HepG2 (cell line): ENCODE data around the gene ADAMTSL4. TPM values are rescaled to one million over a fixed set of nuclear protein-coding genes. Genes with fewer than 3 reads are reported as not detected.
A peak's percentile ranks its signal among the peaks of the same experiment; 100 is the strongest.

ENCODE experiments used
- BRD4 ChIP-seq: sonication (generic); formaldehyde crosslinking; IDR thresholded peaks from 2 replicates; pipeline ENCODE4 v1.4.0; 2020; ENCODE audit warnings: missing genetic modification reagents
- CHD2 ChIP-seq: IDR thresholded peaks from 2 replicates; pipeline ENCODE4 v1.6.1; 2011; ENCODE audit warnings: low read depth, low read length, improper control_type of control experiment
- CHD4 ChIP-seq: fragments of 200-600 bp; sonication (generic); IDR thresholded peaks from 2 replicates; pipeline ENCODE4 v1.7.0; 2017; ENCODE audit warnings: mild to moderate bottlenecking, low read length, borderline replicate concordance
- ESRRA ChIP-seq: sonication (generic); formaldehyde crosslinking; IDR thresholded peaks from 2 replicates; pipeline ENCODE4 v1.5.1; 2020; ENCODE audit warnings: mild to moderate bottlenecking, low read depth, missing genetic modification reagents
- FOSL2 ChIP-seq: sonication (generic); formaldehyde crosslinking; IDR thresholded peaks from 2 replicates; pipeline ENCODE4 v1.4.0; 2020; ENCODE audit warnings: missing genetic modification reagents
- HMG20B ChIP-seq: conservative IDR thresholded peaks from 2 replicates; pipeline ENCODE4 v1.6.1; 2016; ENCODE audit warnings: missing genetic modification reagents, missing compliant biosample characterization
- HNF4A ChIP-seq: sonication (generic); formaldehyde crosslinking; IDR thresholded peaks from 2 replicates; pipeline ENCODE4 v1.4.0; 2020; ENCODE audit warnings: missing genetic modification reagents
- KDM3A ChIP-seq: IDR thresholded peaks from 2 replicates; pipeline ENCODE4 v1.6.1; 2018; ENCODE audit warnings: low read depth, missing compliant biosample characterization
- MAF1 ChIP-seq: sonication (generic); formaldehyde crosslinking; IDR thresholded peaks from 2 replicates; pipeline ENCODE4 v1.5.0; 2020; ENCODE audit warnings: missing genetic modification reagents, borderline replicate concordance
- NR2F6 ChIP-seq, 2 experiments: IDR thresholded peaks; 2 replicates each; pipeline ENCODE4 v1.6.1; 2016; ENCODE audit warnings: antibody characterized with exemption in 1 of 2, mild to moderate bottlenecking in 1 of 2
- PHB2 ChIP-seq: fragments of 450-650 bp; IDR thresholded peaks from 2 replicates; pipeline ENCODE4 v1.6.1; 2018; ENCODE audit not compliant: partially characterized antibody
- PHF20 ChIP-seq: sonication (generic); formaldehyde crosslinking; IDR thresholded peaks from 2 replicates; pipeline ENCODE4 v1.5.0; 2020; ENCODE audit warnings: mild to moderate bottlenecking, missing genetic modification reagents
- ZFP36L2 ChIP-seq: sonication (generic); formaldehyde crosslinking; IDR thresholded peaks from 2 replicates; pipeline ENCODE4 v1.4.0; 2020; ENCODE audit warnings: missing genetic modification reagents
- ZNF230 ChIP-seq: sonication (generic); formaldehyde crosslinking; IDR thresholded peaks from 2 replicates; pipeline ENCODE4 v1.4.0; 2020; ENCODE audit warnings: mild to moderate bottlenecking, missing genetic modification reagents
- ZNF232 ChIP-seq: sonication (generic); formaldehyde crosslinking; IDR thresholded peaks from 2 replicates; pipeline ENCODE4 v1.4.0; 2020; ENCODE audit warnings: missing genetic modification reagents, borderline replicate concordance
- ZNF234 ChIP-seq: sonication (generic); formaldehyde crosslinking; conservative IDR thresholded peaks from 2 replicates; pipeline ENCODE4 v1.5.1; 2020; ENCODE audit warnings: mild to moderate bottlenecking, missing genetic modification reagents
- ZNF24 ChIP-seq: fragments of 450-650 bp; IDR thresholded peaks from 2 replicates; pipeline ENCODE4 v1.6.1; 2017; ENCODE audit warnings: antibody characterized with exemption, mild to moderate bottlenecking
- ZNF292 ChIP-seq: sonication (generic); formaldehyde crosslinking; IDR thresholded peaks from 2 replicates; pipeline ENCODE4 v1.8.1; 2022; ENCODE audit warnings: mild to moderate bottlenecking, low read depth, missing genetic modification reagents, borderline replicate concordance
- ZNF441 ChIP-seq: sonication (generic); formaldehyde crosslinking; IDR thresholded peaks from 2 replicates; pipeline ENCODE4 v1.7.0; 2021; ENCODE audit warnings: missing genetic modification reagents, borderline replicate concordance
- ZNF547 ChIP-seq: sonication (generic); formaldehyde crosslinking; IDR thresholded peaks from 2 replicates; pipeline ENCODE4 v1.5.1; 2020; ENCODE audit warnings: mild to moderate bottlenecking, missing genetic modification reagents
- ZNF552 ChIP-seq: sonication (generic); formaldehyde crosslinking; IDR thresholded peaks from 2 replicates; pipeline ENCODE4 v1.9.0; 2022; ENCODE audit warnings: missing genetic modification reagents, mild to moderate bottlenecking, borderline replicate concordance
- ZNF75D ChIP-seq: sonication (generic); formaldehyde crosslinking; IDR thresholded peaks from 2 replicates; pipeline ENCODE4 v1.8.1; 2023; ENCODE audit warnings: missing genetic modification reagents, mild to moderate bottlenecking, borderline replicate concordance
- ZNF766 ChIP-seq: sonication (generic); formaldehyde crosslinking; IDR thresholded peaks from 2 replicates; pipeline ENCODE4 v1.5.0; 2020; ENCODE audit warnings: missing genetic modification reagents, borderline replicate concordance
- polyA plus RNA-seq, 8 experiments: library from polyadenylated mRNA; depleted of rRNA in 3 of 8; stranded (reverse) in 7 of 8; unstranded in 1 of 8; fragments of >200 nt; fragmentation: Illumina TruSeq in 4 of 8; extraction: Trizol in 4 of 8; gene quantifications; 2 replicates each; pipeline versions ENCODE4 v1.2.1 to v1.2.3, GENCODE V29; 2011 to 2016; ENCODE audit warnings: low read depth in 4 of 8, missing spikeins in 1 of 8, mixed read lengths in 1 of 8; ENCODE audit not compliant: insufficient read depth in 1 of 8
- total RNA-seq, 5 experiments: library from RNA; depleted of rRNA; stranded (reverse); fragments of >200 nt; fragmentation: Illumina TruSeq; extraction: Trizol; gene quantifications; 2 replicates each; pipeline ENCODE4 v1.2.3, GENCODE V29; 2016; ENCODE audit warnings: low read depth in 1 of 5
- TF ChIP-seq, protein P1 (sequence below): sonication (generic); formaldehyde crosslinking; IDR thresholded peaks from 2 replicates; pipeline ENCODE4 v1.9.0; 2021; ENCODE audit warnings: missing genetic modification reagents, borderline replicate concordance
- TF ChIP-seq, protein P2 (sequence below): sonication (generic); formaldehyde crosslinking; IDR thresholded peaks from 2 replicates; pipeline ENCODE4 v1.9.0; 2021; ENCODE audit warnings: missing genetic modification reagents, mild to moderate bottlenecking, borderline replicate concordance
- TF ChIP-seq, protein P3 (sequence below): fragments of 450-650 bp; IDR thresholded peaks from 2 replicates; pipeline ENCODE4 v1.6.1; 2017

Gene ADAMTSL4
- total and polyA plus RNA-seq, 2 of the 13 experiments (the other 11 are each of a cell fraction or from before 2014, with no cell fraction given): 3.9 to 16.4 TPM

DNA sequence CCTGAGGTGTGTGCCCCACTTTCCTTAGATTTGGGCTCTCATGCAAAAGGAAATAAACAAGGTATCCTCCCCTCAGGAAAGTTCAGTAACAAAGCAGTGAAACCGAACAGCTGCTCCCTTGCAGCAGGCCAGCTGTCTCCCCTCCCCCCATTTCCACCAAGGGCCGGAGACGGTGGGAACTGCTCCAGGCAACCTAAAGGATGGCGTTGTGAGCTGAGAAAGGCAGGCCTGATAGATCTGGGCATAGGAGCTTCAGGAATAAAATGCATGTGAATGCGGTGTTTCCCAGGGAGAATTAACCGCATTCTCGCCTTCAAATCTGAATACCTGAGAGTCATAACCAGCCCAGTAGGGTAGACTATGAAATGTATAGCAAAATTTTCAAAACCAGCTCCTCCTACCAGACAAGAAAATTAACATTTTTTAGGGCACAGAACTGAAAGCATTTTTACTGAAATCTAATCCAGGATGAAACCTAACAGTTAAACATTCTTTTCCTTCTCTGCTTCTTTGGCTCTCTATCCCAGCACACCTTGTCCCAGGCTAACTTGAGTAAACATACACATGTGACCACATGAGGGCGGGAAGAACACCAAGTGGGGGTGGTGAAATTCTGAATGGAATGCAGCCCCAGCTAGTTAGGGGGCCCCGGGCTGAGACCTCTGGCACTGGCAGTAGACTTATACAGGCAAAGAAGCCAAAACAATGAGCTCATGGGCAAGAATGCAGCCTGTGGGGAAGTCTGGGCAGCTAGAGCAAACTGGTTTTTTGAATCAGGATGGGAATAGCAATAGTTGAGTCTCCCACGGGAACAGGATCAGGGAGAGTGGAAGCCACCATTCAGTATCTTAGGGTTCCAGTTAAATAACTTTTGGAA, 18.7 kb downstream of the ADAMTSL4 start (continued):
- TF ChIP-seq, protein P1, sequence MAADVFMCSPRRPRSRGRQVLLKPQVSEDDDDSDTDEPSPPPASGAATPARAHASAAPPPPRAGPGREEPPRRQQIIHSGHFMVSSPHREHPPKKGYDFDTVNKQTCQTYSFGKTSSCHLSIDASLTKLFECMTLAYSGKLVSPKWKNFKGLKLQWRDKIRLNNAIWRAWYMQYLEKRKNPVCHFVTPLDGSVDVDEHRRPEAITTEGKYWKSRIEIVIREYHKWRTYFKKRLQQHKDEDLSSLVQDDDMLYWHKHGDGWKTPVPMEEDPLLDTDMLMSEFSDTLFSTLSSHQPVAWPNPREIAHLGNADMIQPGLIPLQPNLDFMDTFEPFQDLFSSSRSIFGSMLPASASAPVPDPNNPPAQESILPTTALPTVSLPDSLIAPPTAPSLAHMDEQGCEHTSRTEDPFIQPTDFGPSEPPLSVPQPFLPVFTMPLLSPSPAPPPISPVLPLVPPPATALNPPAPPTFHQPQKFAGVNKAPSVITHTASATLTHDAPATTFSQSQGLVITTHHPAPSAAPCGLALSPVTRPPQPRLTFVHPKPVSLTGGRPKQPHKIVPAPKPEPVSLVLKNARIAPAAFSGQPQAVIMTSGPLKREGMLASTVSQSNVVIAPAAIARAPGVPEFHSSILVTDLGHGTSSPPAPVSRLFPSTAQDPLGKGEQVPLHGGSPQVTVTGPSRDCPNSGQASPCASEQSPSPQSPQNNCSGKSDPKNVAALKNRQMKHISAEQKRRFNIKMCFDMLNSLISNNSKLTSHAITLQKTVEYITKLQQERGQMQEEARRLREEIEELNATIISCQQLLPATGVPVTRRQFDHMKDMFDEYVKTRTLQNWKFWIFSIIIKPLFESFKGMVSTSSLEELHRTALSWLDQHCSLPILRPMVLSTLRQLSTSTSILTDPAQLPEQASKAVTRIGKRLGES: no peak
- TF ChIP-seq ZNF75D (CRISPR knock-in tag) (no peak), PHF20 (CRISPR knock-in tag) (no peak), CHD2 (no peak; the same call in 1 of the 2 replicates), HMG20B (peak; percentile 68; the same call in 1 of the 2 replicates), HNF4A (CRISPR knock-in tag) (peak; percentile 54; the same call in 1 of the 2 replicates), ZNF232 (no peak), PHB2 (no peak), FOSL2 (peak; percentile 58), BRD4 (CRISPR knock-in tag) (no peak), MAF1 (peak; percentile 43; the same call in 1 of the 2 replicates), ZNF441 (no peak), KDM3A (CRISPR knock-in tag) (no peak), ZNF547 (CRISPR knock-in tag) (no peak), NR2F6 (IDR thresholded peaks at IDR 0.05) (peak; percentile 57; the same call in 1 of the 2 replicates), NR2F6 (CRISPR knock-in tag; IDR thresholded peaks at IDR 0.05) (peak; percentile 66), ZNF292 (CRISPR knock-in tag) (peak; percentile 44; the same call in 1 of the 2 replicates), ZNF766 (CRISPR knock-in tag) (no peak), ZFP36L2 (CRISPR knock-in tag) (no peak), ZNF230 (CRISPR knock-in tag) (no peak), ZNF234 (CRISPR knock-in tag) (no peak), ZNF552 (no peak; the same call in 1 of the 2 replicates), ESRRA (CRISPR knock-in tag) (no peak), CHD4 (no peak), ZNF24 (no peak)
- TF ChIP-seq, protein P2, sequence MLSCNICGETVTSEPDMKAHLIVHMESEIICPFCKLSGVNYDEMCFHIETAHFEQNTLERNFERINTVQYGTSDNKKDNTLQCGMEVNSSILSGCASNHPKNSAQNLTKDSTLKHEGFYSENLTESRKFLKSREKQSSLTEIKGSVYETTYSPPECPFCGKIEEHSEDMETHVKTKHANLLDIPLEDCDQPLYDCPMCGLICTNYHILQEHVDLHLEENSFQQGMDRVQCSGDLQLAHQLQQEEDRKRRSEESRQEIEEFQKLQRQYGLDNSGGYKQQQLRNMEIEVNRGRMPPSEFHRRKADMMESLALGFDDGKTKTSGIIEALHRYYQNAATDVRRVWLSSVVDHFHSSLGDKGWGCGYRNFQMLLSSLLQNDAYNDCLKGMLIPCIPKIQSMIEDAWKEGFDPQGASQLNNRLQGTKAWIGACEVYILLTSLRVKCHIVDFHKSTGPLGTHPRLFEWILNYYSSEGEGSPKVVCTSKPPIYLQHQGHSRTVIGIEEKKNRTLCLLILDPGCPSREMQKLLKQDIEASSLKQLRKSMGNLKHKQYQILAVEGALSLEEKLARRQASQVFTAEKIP (CRISPR knock-in tag): no peak
- TF ChIP-seq, protein P3, sequence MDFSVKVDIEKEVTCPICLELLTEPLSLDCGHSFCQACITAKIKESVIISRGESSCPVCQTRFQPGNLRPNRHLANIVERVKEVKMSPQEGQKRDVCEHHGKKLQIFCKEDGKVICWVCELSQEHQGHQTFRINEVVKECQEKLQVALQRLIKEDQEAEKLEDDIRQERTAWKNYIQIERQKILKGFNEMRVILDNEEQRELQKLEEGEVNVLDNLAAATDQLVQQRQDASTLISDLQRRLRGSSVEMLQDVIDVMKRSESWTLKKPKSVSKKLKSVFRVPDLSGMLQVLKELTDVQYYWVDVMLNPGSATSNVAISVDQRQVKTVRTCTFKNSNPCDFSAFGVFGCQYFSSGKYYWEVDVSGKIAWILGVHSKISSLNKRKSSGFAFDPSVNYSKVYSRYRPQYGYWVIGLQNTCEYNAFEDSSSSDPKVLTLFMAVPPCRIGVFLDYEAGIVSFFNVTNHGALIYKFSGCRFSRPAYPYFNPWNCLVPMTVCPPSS: no peak
